Measurements from ENCODE around the gene BANK1. TPM values are rescaled to one million over a fixed set of nuclear protein-coding genes. Genes with fewer than 3 reads are reported as not detected.

The BANK1 gene
- total RNA-seq, 1 experiment from 2014 or later, result 52.6 TPM

- H3K4me1 ChIP-seq (ENCODE audit: low read length), result peaks cover 36% of the 10 kb centered on the region
- H4K20me1 ChIP-seq (ENCODE audit: insufficient read depth, low read depth, low read length), result no peaks in the 10 kb centered on the region
- no peak overlapping the region for H2AFZ ChIP-seq (ENCODE audit: low read length)
- no peaks in the 10 kb centered on the region for H3K9me3 ChIP-seq (ENCODE audit: low read length)
- H3K36me3 ChIP-seq (ENCODE audit: insufficient read depth, low read length), result no peaks in the 10 kb centered on the region
- no peaks in the 10 kb centered on the region; the same call in 1 of the 2 replicates for H3K9me2 ChIP-seq (replicated peaks; ENCODE audit: insufficient read depth, low read length)
- DNase-seq, result no peak
- H3K9ac ChIP-seq (ENCODE audit: low read length), result no peak overlapping the region
- no peak overlapping the region for H3K4me2 ChIP-seq (ENCODE audit: low read depth, low read length, poor library complexity, severe bottlenecking)
- H3K27ac ChIP-seq (ENCODE audit: low read length), result no peak overlapping the region
- H3K79me2 ChIP-seq (ENCODE audit: low read length), result no peaks in the 10 kb centered on the region
- H3K27me3 ChIP-seq (ENCODE audit: low read length), result no peaks in the 10 kb centered on the region
- no peak overlapping the region for H3K4me3 ChIP-seq (ENCODE audit: low read length)
Observed at GRCh38 chr4:101983835-101984234, 193.3 kb downstream of the BANK1 start.

GRCh38 chr4:101987623-101988243 lies 197.2 kb downstream of the BANK1 start:
- Histone ChIP-seq H3K4me1 (ENCODE audit: low read length) (peaks cover 32% of the 10 kb centered on the region), H3K36me3 (ENCODE audit: insufficient read depth, low read length) (no peaks in the 10 kb centered on the region), H3K9me3 (ENCODE audit: low read length) (no peaks in the 10 kb centered on the region), H3K4me2 (ENCODE audit: low read depth, low read length, poor library complexity, severe bottlenecking) (peak overlapping the region; percentile 8), H3K27ac (ENCODE audit: low read length) (peak overlapping the region; percentile 14; the same call in 1 of the 2 replicates), H3K79me2 (ENCODE audit: low read length) (no peaks in the 10 kb centered on the region; the same call in 1 of the 2 replicates), H3K9ac (ENCODE audit: low read length) (no peak overlapping the region), H3K27me3 (ENCODE audit: low read length) (no peaks in the 10 kb centered on the region), H3K4me3 (ENCODE audit: low read length) (no peak overlapping the region), H3K9me2 (replicated peaks; ENCODE audit: insufficient read depth, low read length) (no peaks in the 10 kb centered on the region; the same call in 1 of the 2 replicates), H2AFZ (ENCODE audit: low read length) (no peak overlapping the region), H4K20me1 (ENCODE audit: insufficient read depth, low read depth, low read length) (no peaks in the 10 kb centered on the region)
- no peak for DNase-seq

- Histone ChIP-seq H3K4me1 (ENCODE audit: low read length) (peaks cover 50% of the 10 kb centered on the region), H3K36me3 (ENCODE audit: insufficient read depth, low read length) (no peaks in the 10 kb centered on the region), H3K79me2 (ENCODE audit: low read length) (no peaks in the 10 kb centered on the region; the same call in 1 of the 2 replicates), H3K27ac (ENCODE audit: low read length) (no peak overlapping the region), H3K27me3 (ENCODE audit: low read length) (no peaks in the 10 kb centered on the region), H3K4me3 (ENCODE audit: low read length) (no peak overlapping the region), H3K4me2 (ENCODE audit: low read depth, low read length, poor library complexity, severe bottlenecking) (no peak overlapping the region), H3K9me3 (ENCODE audit: low read length) (no peaks in the 10 kb centered on the region), H3K9me2 (replicated peaks; ENCODE audit: insufficient read depth, low read length) (no peaks in the 10 kb centered on the region; the same call in 1 of the 2 replicates), H2AFZ (ENCODE audit: low read length) (no peak overlapping the region), H4K20me1 (ENCODE audit: insufficient read depth, low read depth, low read length) (no peaks in the 10 kb centered on the region), H3K9ac (ENCODE audit: low read length) (no peak overlapping the region)
- no peak for DNase-seq
Observed at GRCh38 chr4:101989551-101989950, 199.0 kb downstream of the BANK1 start.

- no peak overlapping the region for H2AFZ ChIP-seq (ENCODE audit: low read length)
- no peaks in the 10 kb centered on the region; the same call in none of the 2 replicates for H3K79me2 ChIP-seq (ENCODE audit: low read length)
- peaks cover 56% of the 10 kb centered on the region for H3K4me1 ChIP-seq (ENCODE audit: low read length)
- H3K27me3 ChIP-seq (ENCODE audit: low read length), result no peaks in the 10 kb centered on the region
- H4K20me1 ChIP-seq (ENCODE audit: insufficient read depth, low read depth, low read length), result no peaks in the 10 kb centered on the region
- H3K36me3 ChIP-seq (ENCODE audit: insufficient read depth, low read length), result no peaks in the 10 kb centered on the region
- no peaks in the 10 kb centered on the region; the same call in 1 of the 2 replicates for H3K9me2 ChIP-seq (replicated peaks; ENCODE audit: insufficient read depth, low read length)
- H3K27ac ChIP-seq (ENCODE audit: low read length), result peak overlapping the region; percentile 75
- no peak for DNase-seq
- H3K4me2 ChIP-seq (ENCODE audit: low read depth, low read length, poor library complexity, severe bottlenecking), result peak overlapping the region; percentile 46
- no peak overlapping the region for H3K4me3 ChIP-seq (ENCODE audit: low read length)
- H3K9me3 ChIP-seq (ENCODE audit: low read length), result no peaks in the 10 kb centered on the region
- no peak overlapping the region for H3K9ac ChIP-seq (ENCODE audit: low read length)
Observed at GRCh38 chr4:101992446-101992845, 201.9 kb downstream of the BANK1 start.

- Histone ChIP-seq H4K20me1 (ENCODE audit: insufficient read depth, low read depth, low read length) (no peaks in the 10 kb centered on the region), H3K79me2 (ENCODE audit: low read length) (peaks cover 3% of the 10 kb centered on the region), H3K27me3 (ENCODE audit: low read length) (no peaks in the 10 kb centered on the region), H3K27ac (ENCODE audit: low read length) (peak overlapping the region; percentile 75), H3K36me3 (ENCODE audit: insufficient read depth, low read length) (no peaks in the 10 kb centered on the region), H3K9me3 (ENCODE audit: low read length) (no peaks in the 10 kb centered on the region), H3K9me2 (replicated peaks; ENCODE audit: insufficient read depth, low read length) (no peaks in the 10 kb centered on the region), H3K4me2 (ENCODE audit: low read depth, low read length, poor library complexity, severe bottlenecking) (peak overlapping the region; percentile 46), H3K4me3 (ENCODE audit: low read length) (no peak overlapping the region), H2AFZ (ENCODE audit: low read length) (peak overlapping the region; percentile 60; the same call in 1 of the 2 replicates), H3K9ac (ENCODE audit: low read length) (peak overlapping the region; percentile 39), H3K4me1 (ENCODE audit: low read length) (peaks cover 49% of the 10 kb centered on the region)
- peak; percentile 52 for DNase-seq
Observed at GRCh38 chr4:101993002-101993841, 202.7 kb downstream of the BANK1 start.

- H2AFZ ChIP-seq (ENCODE audit: low read length), result no peak overlapping the region
- no peak overlapping the region for H3K4me3 ChIP-seq (ENCODE audit: low read length)
- no peaks in the 10 kb centered on the region for H3K9me3 ChIP-seq (ENCODE audit: low read length)
- peak overlapping the region; percentile 46 for H3K4me2 ChIP-seq (ENCODE audit: low read depth, low read length, poor library complexity, severe bottlenecking)
- peaks cover 54% of the 10 kb centered on the region for H3K4me1 ChIP-seq (ENCODE audit: low read length)
- H3K79me2 ChIP-seq (ENCODE audit: low read length), result peaks cover 12% of the 10 kb centered on the region
- no peaks in the 10 kb centered on the region for H3K36me3 ChIP-seq (ENCODE audit: insufficient read depth, low read length)
- H3K27ac ChIP-seq (ENCODE audit: low read length), result peak overlapping the region; percentile 75
- H3K9ac ChIP-seq (ENCODE audit: low read length), result peak overlapping the region; percentile 5; the same call in 1 of the 2 replicates
- no peak for DNase-seq
- no peaks in the 10 kb centered on the region for H3K27me3 ChIP-seq (ENCODE audit: low read length)
- no peaks in the 10 kb centered on the region for H4K20me1 ChIP-seq (ENCODE audit: insufficient read depth, low read depth, low read length)
- no peaks in the 10 kb centered on the region for H3K9me2 ChIP-seq (replicated peaks; ENCODE audit: insufficient read depth, low read length)
Observed at GRCh38 chr4:101993842-101994775, 203.6 kb downstream of the BANK1 start.

- peak overlapping the region; percentile 74 for H3K27ac ChIP-seq (ENCODE audit: low read length)
- no peaks in the 10 kb centered on the region for H3K9me2 ChIP-seq (replicated peaks; ENCODE audit: insufficient read depth, low read length)
- no peaks in the 10 kb centered on the region for H3K27me3 ChIP-seq (ENCODE audit: low read length)
- H2AFZ ChIP-seq (ENCODE audit: low read length), result no peak overlapping the region
- peak; percentile 49 for DNase-seq
- 0 out of 2 replicates have a peak, but pooled peaks cover 2% of the 10 kb centered on the region for H3K79me2 ChIP-seq (ENCODE audit: low read length)
- no peaks in the 10 kb centered on the region for H4K20me1 ChIP-seq (ENCODE audit: insufficient read depth, low read depth, low read length)
- peak overlapping the region; percentile 55 for H3K4me2 ChIP-seq (ENCODE audit: low read depth, low read length, poor library complexity, severe bottlenecking)
- H3K9ac ChIP-seq (ENCODE audit: low read length), result no peak overlapping the region
- H3K4me3 ChIP-seq (ENCODE audit: low read length), result 0 out of 2 replicates have a peak overlapping the region, but pooled peaks have one; percentile 13
- H3K4me1 ChIP-seq (ENCODE audit: low read length), result peaks cover 42% of the 10 kb centered on the region
- no peaks in the 10 kb centered on the region for H3K36me3 ChIP-seq (ENCODE audit: insufficient read depth, low read length)
- H3K9me3 ChIP-seq (ENCODE audit: low read length), result no peaks in the 10 kb centered on the region
Observed at GRCh38 chr4:102007959-102008425, 217.5 kb downstream of the BANK1 start.

Data from Karpas-422 (cell line).